ENCODE data around the gene TBC1D10A. TPM values are rescaled to one million over a fixed set of nuclear protein-coding genes. Genes with fewer than 3 reads are reported as not detected.

Gene TBC1D10A
- total RNA-seq, 2 donors from 2014 or later: 12.1 to 13.7 TPM

- Mint-ChIP-seq H3K9me3 (no peaks in the 10 kb centered on the region), H3K27ac (peak overlapping the region; percentile 41), H3K4me1 (no peaks in the 10 kb centered on the region), H3K4me3 (no peak overlapping the region), H3K27me3 (ENCODE audit: insufficient read depth) (no peaks in the 10 kb centered on the region), H3K36me3 (ENCODE audit: low read depth) (no peaks in the 10 kb centered on the region)
- Histone ChIP-seq H3K9ac (ENCODE audit: extremely low read depth, low read length, poor library complexity, severe bottlenecking) (no peak overlapping the region), H3K9me3 (ENCODE audit: control insufficient read depth, low read length) (no peaks in the 10 kb centered on the region), H3K27me3 (ENCODE audit: control insufficient read depth, insufficient read depth, low read length, poor library complexity, severe bottlenecking) (no peaks in the 10 kb centered on the region), H3K36me3 (ENCODE audit: control insufficient read depth, insufficient read depth, low read length) (no peaks in the 10 kb centered on the region), H3K4me3 (ENCODE audit: low read length) (no peak overlapping the region), H3K27ac (ENCODE audit: low read depth, low read length) (no peak overlapping the region), H3K4me1 (ENCODE audit: control insufficient read depth, insufficient read depth, low read length) (no peaks in the 10 kb centered on the region)
- 92 to 94% methylated on average over 13 to 16 of the region's 16 CpGs for WGBS, 2 experiments (ENCODE audit: insufficient coverage in 1 of 2, insufficient read length in 1 of 2)
- DNase-seq: no peak
- TF ChIP-seq, protein P1, sequence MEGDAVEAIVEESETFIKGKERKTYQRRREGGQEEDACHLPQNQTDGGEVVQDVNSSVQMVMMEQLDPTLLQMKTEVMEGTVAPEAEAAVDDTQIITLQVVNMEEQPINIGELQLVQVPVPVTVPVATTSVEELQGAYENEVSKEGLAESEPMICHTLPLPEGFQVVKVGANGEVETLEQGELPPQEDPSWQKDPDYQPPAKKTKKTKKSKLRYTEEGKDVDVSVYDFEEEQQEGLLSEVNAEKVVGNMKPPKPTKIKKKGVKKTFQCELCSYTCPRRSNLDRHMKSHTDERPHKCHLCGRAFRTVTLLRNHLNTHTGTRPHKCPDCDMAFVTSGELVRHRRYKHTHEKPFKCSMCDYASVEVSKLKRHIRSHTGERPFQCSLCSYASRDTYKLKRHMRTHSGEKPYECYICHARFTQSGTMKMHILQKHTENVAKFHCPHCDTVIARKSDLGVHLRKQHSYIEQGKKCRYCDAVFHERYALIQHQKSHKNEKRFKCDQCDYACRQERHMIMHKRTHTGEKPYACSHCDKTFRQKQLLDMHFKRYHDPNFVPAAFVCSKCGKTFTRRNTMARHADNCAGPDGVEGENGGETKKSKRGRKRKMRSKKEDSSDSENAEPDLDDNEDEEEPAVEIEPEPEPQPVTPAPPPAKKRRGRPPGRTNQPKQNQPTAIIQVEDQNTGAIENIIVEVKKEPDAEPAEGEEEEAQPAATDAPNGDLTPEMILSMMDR (conservative IDR thresholded peaks at IDR 0.05): no peak
Observed at GRCh38 chr22:30270832-30271231, 55.9 kb downstream of the TBC1D10A start.

- DNase-seq: no peak
- WGBS, 2 experiments (ENCODE audit: insufficient coverage in 1 of 2, insufficient read length in 1 of 2): 78 to 87% methylated on average over 6 to 8 of the region's 8 CpGs
- H3K4me3 Mint-ChIP-seq: no peak overlapping the region
Observed at GRCh38 chr22:30268331-30268730, 58.4 kb downstream of the TBC1D10A start.

DNA sequence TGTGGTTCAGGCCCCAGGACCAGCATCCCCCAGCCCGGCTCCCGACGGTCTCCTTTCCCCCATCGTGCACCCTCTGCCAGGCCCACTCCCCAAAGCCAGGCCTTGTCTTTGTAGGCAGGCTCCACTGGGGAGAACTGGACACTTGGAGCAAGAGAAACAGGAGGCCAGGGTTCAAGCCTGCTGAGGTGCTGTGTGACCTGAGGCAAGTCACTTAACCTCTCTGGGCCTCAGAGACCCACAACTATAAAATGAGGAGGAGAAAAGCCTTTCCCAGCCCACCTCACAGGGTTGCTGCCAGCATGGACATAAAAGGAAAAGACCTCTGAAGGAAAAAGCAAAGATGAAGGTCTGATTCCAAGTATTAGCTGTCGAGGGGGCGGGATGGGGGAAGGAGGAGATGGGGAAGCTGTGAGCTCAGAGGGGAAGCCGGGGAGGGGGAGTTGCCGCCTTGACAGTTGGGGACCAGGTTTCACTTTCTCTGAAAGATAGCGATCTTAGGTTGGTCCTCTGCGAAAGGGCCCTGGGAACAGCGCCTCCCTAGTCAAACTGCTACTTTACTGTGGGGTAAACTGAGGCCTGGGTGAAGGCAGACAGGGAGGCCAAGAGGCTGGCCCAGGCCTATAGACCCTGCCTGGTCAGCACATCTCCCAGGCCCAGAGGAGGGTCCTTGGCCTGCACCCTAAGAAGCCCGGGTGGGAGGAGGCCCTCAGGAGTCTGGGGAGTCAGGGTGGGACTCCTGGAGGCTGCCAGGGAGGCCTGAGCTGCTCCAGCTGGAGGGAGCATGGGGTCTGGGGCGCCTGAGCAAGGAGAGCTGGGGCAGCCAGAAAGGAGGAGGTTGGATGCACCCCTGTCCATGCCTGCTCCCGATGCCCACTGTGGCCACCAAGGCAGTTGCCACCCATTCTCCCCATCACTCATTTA, 59.1 kb downstream of the TBC1D10A start:
- no peaks in the 10 kb centered on the region for H3K9me3 Mint-ChIP-seq
- no peak overlapping the region for H3K4me3 Mint-ChIP-seq
- H3K4me1 Mint-ChIP-seq: peaks cover 2% of the 10 kb centered on the region
- H3K9me3 ChIP-seq (ENCODE audit: control insufficient read depth, low read length): no peaks in the 10 kb centered on the region
- no peak overlapping the region for H3K4me3 ChIP-seq (ENCODE audit: low read length)
- no peaks in the 10 kb centered on the region for H3K4me1 ChIP-seq (ENCODE audit: control insufficient read depth, insufficient read depth, low read length)
- H3K27ac ChIP-seq (ENCODE audit: low read depth, low read length): no peak overlapping the region
- H3K36me3 ChIP-seq (ENCODE audit: control insufficient read depth, insufficient read depth, low read length): no peaks in the 10 kb centered on the region
- no peaks in the 10 kb centered on the region for H3K36me3 Mint-ChIP-seq (ENCODE audit: low read depth)
- H3K27ac Mint-ChIP-seq: no peak overlapping the region
- no peak for DNase-seq
- H3K27me3 Mint-ChIP-seq (ENCODE audit: insufficient read depth): peaks cover 7% of the 10 kb centered on the region
- no peak overlapping the region for H3K9ac ChIP-seq (ENCODE audit: extremely low read depth, low read length, poor library complexity, severe bottlenecking)
- H3K27me3 ChIP-seq (ENCODE audit: control insufficient read depth, insufficient read depth, low read length, poor library complexity, severe bottlenecking): no peaks in the 10 kb centered on the region
- 83 to 90% methylated on average over 3 to 14 of the region's 14 CpGs for WGBS, 2 experiments (ENCODE audit: insufficient coverage in 1 of 2, insufficient read length in 1 of 2)
- TF ChIP-seq, protein P1 (conservative IDR thresholded peaks at IDR 0.05): no peak

More at GRCh38 chr22:30268331-30268730, 58.4 kb downstream of the TBC1D10A start:
- Mint-ChIP-seq H3K9me3 (no peaks in the 10 kb centered on the region), H3K27ac (no peak overlapping the region), H3K36me3 (ENCODE audit: low read depth) (no peaks in the 10 kb centered on the region), H3K4me1 (no peaks in the 10 kb centered on the region), H3K27me3 (ENCODE audit: insufficient read depth) (peaks cover 2% of the 10 kb centered on the region)
- Histone ChIP-seq H3K9me3 (ENCODE audit: control insufficient read depth, low read length) (no peaks in the 10 kb centered on the region), H3K36me3 (ENCODE audit: control insufficient read depth, insufficient read depth, low read length) (no peaks in the 10 kb centered on the region), H3K27ac (ENCODE audit: low read depth, low read length) (no peak overlapping the region), H3K4me3 (ENCODE audit: low read length) (no peak overlapping the region), H3K9ac (ENCODE audit: extremely low read depth, low read length, poor library complexity, severe bottlenecking) (no peak overlapping the region), H3K27me3 (ENCODE audit: control insufficient read depth, insufficient read depth, low read length, poor library complexity, severe bottlenecking) (no peaks in the 10 kb centered on the region), H3K4me1 (ENCODE audit: control insufficient read depth, insufficient read depth, low read length) (no peaks in the 10 kb centered on the region)
- TF ChIP-seq, protein P1 (conservative IDR thresholded peaks at IDR 0.05): no peak
